ENCODE measurements around the gene SKIC2.

Gene SKIC2

GRCh38 chr6:31945507-31946369, 13.2 kb upstream of the SKIC2 start, which contains the start of gene CFB:
Gene CFB (plus strand): TSS chr6:31946095. CDS start chr6:31946222, 127 bp downstream.
- DNase-seq: no peak

GRCh38 chr6:31946370-31946885, 12.5 kb upstream of the SKIC2 start:
- DNase-seq: no peak

DNA sequence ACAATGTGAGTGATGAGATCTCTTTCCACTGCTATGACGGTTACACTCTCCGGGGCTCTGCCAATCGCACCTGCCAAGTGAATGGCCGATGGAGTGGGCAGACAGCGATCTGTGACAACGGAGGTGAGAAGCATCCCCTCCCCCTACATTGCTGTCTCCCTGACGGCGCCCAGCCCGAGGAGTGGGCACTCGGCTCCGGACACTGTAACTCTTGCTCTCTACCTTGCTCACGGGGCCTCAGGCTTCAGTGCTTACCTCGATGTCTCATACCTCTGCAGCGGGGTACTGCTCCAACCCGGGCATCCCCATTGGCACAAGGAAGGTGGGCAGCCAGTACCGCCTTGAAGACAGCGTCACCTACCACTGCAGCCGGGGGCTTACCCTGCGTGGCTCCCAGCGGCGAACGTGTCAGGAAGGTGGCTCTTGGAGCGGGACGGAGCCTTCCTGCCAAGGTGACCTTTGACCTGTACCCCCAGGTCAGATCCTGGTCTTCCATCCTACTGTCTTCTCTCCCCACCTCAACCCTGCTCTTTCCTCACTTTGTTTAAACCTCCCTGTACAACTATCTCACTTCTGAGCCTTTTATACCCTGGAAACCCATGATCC, 11.8 kb upstream of the SKIC2 start:
- no peak for DNase-seq

GRCh38 chr6:31947864-31948263, 11.1 kb upstream of the SKIC2 start:
- no peak for DNase-seq

DNA sequence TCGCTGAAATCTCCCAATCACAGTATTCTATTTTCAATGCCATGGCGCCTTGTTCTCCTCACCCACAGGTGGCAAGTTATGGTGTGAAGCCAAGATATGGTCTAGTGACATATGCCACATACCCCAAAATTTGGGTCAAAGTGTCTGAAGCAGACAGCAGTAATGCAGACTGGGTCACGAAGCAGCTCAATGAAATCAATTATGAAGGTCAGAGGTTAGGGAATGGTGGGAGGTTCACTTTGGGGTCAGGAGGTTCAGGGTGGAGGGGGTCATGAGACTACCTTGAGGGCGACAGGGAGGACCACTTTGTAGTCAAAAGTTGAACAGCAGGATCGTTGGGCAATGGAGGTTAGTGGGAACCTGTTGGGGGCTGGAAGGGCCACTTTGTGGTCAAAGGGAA, 10.7 kb upstream of the SKIC2 start:
- no peak for DNase-seq

GRCh38 chr6:31948753-31949413, 10.1 kb upstream of the SKIC2 start:
- DNase-seq: no peak

- no peak for DNase-seq
Measured at GRCh38 chr6:31949926-31950548, 8.9 kb upstream of the SKIC2 start.

- peak; percentile 38 for DNase-seq
Measured at GRCh38 chr6:31952140-31952805, 6.7 kb upstream of the SKIC2 start.

GRCh38 chr6:31952890-31953289, 6.1 kb upstream of the SKIC2 start:
- no peak for DNase-seq

- DNase-seq: no peak
Measured at GRCh38 chr6:31954511-31954910, 4.5 kb upstream of the SKIC2 start.

DNA sequence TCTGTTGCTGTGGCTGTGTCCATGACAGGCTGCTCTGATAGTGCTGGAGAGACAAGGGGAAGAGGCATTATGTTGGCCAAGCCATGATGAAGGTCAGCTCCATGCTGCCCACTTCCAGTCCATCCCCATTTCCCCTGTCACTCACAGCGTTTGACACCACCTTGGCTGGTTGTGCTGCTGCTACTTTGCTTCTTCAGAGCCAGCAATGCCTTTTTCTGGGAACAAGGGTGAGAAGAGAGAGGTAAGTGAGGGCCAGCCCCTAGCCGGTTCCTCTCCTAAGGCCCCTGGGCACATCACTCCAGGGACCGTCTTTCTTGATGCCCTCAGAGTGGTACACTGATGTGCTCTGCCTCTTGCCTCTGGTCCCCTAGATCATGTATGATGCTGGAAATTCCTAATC, 2.2 kb upstream of the SKIC2 start:
- DNase-seq: no peak

GRCh38 chr6:31958412-31958740, 599 bp upstream of the SKIC2 start:
- DNase-seq: no peak

GRCh38 chr6:31961616-31962015, 2.6 kb downstream of the SKIC2 start:
- DNase-seq: no peak

DNA sequence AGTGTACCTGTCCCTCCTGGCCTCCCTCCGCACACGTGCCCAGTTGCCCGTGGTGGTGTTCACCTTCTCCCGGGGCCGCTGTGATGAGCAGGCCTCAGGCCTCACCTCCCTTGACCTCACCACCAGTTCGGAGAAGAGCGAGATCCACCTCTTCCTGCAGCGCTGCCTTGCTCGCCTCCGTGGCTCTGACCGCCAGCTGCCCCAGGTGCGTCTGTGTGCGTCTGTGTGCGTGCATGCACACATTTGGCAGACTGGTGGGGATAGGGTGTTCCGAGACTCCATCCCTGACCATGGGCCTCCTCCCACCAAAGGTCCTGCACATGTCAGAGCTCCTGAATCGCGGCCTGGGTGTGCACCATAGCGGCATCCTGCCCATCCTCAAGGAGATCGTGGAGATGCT, 4.9 kb downstream of the SKIC2 start:
- DNase-seq: no peak

DNA sequence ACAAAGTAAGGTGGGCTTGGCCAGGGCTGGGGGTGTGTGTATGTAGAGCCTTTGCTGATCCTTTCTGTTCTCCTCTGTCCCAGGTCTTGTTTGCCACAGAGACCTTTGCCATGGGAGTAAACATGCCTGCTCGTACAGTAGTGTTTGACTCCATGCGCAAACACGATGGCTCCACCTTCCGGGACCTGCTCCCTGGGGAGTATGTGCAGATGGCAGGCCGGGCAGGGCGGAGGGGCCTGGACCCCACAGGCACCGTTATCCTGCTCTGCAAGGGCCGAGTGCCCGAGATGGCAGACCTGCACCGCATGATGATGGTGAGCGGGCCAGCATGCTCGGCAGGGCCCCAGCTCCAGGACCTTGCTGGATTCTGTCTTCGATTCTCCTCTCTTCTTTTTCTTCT, 6.7 kb downstream of the SKIC2 start:
- DNase-seq: no peak

DNA sequence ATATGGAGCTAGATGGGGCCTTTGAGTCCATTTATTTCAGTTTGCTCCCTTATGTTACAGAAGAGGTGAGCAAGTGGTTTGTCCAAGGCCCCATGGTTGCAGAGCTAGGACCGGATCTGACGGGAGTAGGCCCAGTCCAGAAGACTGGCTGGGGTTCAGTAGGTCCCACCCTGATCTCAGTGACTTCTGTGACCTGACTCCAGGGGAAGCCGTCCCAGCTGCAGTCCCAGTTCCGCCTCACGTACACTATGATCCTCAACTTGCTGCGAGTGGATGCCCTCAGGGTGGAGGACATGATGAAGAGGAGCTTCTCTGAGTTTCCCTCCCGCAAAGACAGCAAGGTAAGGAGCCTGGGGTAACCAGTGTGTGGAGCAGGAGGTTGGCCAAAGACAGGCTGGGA, 7.5 kb downstream of the SKIC2 start:
- no peak for DNase-seq

- no peak for DNase-seq
Measured at GRCh38 chr6:31966997-31967925, 8.3 kb downstream of the SKIC2 start.

DNA sequence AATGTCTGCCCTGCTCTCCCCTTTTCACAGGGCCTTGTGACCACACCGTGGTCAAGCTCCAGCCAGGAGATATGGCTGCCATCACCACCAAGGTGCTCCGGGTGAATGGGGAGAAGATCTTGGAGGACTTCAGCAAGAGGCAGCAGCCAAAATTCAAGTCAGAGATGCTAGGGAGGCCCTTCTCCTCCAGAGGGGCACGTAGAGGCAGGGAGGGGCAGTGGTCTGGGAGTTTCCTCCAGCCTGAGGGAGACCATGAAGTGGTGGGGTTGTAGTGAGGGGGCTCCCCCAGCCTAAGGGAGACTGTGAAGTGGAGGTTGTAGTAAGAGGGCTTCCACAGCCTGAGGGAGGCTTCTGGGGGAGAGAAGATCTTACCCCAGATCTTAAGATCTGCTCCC, 8.9 kb downstream of the SKIC2 start:
- DNase-seq: no peak

- DNase-seq: no peak
Measured at GRCh38 chr6:31968326-31968725, 9.4 kb downstream of the SKIC2 start.

- no peak for DNase-seq
Measured at GRCh38 chr6:31968791-31969711, 10.1 kb downstream of the SKIC2 start.
